H54 (cell line): ENCODE measurements around the gene LRPAP1.
"Not testable (repeated sequence)": the region's sequence is repeated elsewhere in the genome, so short reads cannot be mapped to it uniquely, and the experiment has no call there.

Source experiments
- DNase-seq: peaks from one replicate; pipeline ENCODE4 v3.0.0; 2011; ENCODE audit warnings: low spot score, mixed read lengths; ENCODE audit not compliant: insufficient read length
- FAIRE-seq: peaks from 3 replicates; lab custom pipeline; 2011; peaks lifted over from hg19 to GRCh38; lab: Jason Lieb, UNC
- POLR2A ChIP-seq: IDR thresholded peaks from 2 replicates; pipeline ENCODE4 v1.6.1; 2011; ENCODE audit warnings: low read depth, mild to moderate bottlenecking, low read length

Gene LRPAP1

DNA sequence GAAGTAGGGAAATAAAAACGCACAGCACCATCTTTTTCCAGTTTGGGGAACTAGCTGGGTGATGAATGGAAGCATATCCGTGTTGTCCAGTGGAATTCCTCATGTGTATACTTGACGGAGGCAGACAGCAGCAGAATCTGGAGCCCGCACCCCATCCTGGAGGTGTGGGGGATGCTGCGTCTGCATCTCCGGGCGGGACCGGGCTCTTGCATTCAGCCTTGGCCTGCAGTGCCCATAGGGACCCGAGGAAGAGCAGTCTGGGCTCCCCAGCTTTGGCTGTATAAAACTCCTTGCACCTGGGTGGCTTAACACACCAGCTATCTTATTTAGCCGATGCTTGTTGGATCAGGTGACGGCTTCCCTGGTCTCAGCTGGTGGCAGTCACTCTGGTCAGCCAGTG is 39.7 kb upstream of the LRPAP1 start:
- TF ChIP-seq POLR2A, result no peak
- no peak for FAIRE-seq

DNA sequence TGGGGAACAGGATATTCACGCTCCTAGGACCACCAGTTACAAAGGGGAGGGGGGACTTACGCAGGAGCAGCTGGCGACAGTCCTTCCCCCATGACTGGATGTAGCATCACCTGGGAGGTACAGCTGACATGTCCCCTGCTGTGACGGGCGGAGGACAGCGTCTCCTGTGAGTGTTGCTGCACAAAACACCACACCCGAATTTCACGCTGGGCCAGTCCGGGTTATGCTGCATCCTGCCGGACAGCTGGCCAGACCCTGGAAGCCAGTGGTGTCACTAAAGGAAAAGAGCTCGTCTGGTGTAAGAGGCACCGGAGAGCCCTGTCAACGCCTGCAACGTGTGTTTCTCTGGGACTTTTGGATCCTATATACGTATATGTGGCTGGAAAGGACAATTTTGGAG is 38.7 kb upstream of the LRPAP1 start:
- FAIRE-seq, DNase-seq: not testable (repeated sequence)

More for the DNA sequence above, 39.7 kb upstream of the LRPAP1 start:
- no peak for DNase-seq

DNA sequence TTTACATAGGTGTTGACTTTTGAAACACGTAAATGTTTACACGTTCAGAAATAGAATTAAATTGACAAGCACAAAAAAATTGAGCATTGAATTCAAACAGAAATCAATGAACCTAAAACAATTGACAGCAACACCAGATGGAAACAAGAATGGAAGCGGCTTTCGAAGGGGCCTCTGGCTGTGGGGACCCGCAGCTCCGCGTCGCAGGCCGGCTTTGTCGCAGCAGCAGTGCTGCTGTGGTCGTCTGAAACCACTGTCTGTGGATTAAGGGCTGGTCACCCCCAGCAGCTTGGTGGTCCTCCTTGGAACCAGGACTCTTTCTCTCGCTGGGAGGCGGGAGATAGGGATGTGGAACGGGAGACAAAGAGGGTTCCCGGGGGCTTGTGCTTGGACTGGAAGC is 37.4 kb upstream of the LRPAP1 start:
- not testable (repeated sequence) for DNase-seq, FAIRE-seq

DNA sequence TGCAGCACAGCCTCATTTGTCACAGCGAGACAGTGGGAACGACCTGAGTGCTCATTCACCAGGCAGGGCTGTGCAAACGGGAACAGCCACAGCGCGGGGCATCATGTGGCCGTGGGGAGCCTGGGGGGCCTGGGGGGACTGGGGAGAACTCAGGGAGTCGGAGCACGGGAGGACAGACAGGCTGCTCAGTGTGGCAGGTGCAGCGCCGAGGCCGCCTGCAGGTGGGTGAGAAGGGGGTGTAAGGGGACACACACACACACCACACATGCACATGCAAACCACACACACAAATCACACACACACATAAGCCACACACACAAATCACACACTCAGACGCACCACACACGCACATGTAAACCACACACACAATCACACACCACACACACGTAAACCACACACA is 34.5 kb upstream of the LRPAP1 start:
- not testable (repeated sequence) for DNase-seq, FAIRE-seq

DNA sequence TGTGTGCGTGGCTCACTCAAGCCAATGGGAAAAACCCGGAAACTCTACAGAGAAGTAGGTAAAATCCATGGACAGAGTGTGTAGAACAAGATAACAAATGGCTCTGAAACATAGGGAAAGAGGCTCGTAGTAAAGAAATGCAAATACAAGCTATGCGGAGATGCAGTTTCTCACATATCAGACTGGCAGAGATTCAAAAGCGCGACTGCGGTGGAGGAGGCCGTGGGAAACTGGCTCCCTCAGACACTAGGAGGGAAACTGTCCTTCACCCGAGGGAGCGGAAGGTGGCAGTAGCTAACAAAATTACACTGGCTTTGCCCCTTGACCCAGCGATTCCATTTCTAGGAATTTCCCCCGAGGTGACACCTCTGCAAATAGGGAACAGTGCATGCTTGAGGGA is 34.1 kb upstream of the LRPAP1 start:
- FAIRE-seq, result not testable (repeated sequence)

DNA sequence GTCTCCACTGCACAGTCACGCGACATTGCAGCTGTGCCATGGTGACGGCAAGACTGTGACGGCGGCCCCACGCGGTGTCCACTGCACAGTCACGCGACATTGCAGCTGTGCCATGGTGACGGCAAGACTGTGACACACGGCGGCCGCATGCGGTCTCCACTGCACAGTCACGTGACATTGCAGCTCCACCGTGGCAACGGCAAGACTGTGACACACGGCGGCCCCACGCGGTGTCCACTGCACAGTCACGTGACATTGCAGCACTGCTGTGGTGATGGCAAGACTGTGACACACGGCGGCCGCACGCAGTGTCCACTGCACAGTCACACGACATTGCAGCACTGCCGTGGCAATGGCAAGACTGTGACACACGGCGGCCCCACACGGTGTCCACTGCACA is 32.7 kb upstream of the LRPAP1 start:
- not testable (repeated sequence) for FAIRE-seq, DNase-seq

More for the DNA sequence above, 34.1 kb upstream of the LRPAP1 start:
- not testable (repeated sequence) for DNase-seq

DNA sequence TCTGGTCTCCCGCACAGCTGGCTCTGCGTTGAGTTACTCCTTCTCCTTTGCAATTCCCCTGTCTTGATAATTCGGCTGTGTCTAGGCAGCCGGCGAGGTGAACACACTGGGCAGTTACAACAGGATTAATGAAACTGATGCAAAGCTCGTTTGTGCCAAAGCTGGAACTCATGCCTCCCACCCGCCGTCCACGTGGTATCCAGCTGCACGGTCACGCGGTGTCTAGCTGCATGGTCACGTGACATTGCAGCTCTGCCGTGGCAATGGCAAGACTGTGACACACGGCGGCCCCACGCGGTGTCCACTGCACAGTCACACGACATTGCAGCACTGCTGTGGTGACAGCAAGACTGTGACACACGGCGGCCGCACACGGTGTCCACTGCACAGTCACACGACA is 31.2 kb upstream of the LRPAP1 start:
- DNase-seq, result no peak
- FAIRE-seq, result no peak

DNA sequence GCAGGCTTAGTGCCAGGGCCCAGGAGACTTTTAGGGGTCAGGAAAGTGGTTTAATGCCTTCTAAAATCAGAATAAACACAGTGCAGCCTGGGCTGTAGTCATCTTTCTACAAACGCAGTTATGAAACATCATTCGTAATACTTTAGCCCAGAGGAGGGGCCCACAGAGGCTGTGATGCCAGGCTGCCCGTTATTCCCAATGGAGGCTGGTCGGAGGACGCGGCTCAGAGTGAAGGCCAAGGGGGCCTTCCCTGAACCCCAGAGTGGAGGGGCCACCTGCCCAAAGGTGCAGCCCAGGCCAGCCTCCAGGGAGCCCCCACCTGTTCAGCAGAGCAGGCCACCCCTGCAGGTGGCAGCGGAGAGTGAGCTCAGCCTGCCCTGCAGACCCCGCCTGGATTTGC is 29.9 kb upstream of the LRPAP1 start:
- FAIRE-seq, DNase-seq: not testable (repeated sequence)

More for the DNA sequence above, 31.2 kb upstream of the LRPAP1 start:
- TF ChIP-seq POLR2A, result no peak

DNA sequence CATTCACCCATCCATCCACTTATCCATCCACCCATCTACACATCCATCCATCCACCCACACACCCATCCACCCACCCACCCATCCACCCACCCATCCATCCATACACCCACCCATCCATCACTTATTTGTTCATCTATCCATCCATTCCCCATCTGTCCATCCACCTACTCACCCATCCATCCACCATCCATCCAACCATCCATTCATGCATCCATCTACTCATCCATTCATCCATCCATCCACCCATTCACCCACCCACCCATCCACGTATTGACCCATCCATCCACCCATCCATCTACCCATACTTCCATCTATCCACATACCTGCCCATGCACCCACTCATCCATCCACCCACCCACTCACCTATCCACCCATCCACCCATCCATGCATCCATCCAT is 28.2 kb upstream of the LRPAP1 start:
- FAIRE-seq, DNase-seq: not testable (repeated sequence)

DNA sequence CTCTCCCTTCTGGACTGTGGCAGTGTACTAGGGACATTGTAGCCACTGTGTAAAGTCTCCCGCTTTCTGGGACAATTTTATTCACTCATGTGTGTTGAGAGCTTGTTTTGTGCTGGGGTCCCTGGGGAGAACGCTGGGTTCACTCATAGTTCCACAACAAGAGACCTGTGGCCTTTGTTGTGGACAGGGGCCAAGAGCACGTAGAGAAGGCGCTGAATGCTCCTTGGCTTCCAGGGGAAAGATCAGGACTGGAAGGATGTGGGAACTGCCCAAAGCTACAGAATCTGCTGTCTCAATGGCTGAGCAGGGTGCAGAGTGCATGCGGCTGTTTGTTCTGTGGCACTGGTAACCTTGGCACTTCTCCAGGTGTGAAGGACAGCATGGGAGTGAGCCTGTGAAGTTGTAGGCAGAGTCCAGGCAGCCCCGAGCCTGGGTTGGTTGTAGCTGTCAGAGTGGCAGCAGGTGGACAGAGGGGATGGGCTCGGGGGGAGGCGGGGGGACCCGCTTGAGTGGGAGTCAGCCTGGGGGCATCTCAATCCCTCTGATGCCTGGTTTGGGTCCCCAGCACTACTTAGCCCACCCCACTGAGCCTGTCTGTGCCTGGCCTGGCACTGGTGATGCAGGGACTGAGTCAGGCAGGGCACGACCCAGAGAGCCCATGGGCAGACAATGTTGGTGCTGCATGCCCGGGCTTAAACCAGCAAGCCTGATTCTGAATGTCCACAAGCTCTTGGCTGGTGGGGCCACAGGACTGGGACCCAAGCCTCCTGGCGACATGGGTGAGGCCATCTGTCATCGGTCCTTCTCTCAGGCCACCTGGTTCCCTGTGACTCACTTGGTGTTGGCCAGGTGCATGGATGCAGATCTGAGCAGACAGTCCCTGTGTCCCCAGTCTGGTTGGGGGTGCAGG is 27.4 kb upstream of the LRPAP1 start:
- FAIRE-seq, DNase-seq: not testable (repeated sequence)

DNA sequence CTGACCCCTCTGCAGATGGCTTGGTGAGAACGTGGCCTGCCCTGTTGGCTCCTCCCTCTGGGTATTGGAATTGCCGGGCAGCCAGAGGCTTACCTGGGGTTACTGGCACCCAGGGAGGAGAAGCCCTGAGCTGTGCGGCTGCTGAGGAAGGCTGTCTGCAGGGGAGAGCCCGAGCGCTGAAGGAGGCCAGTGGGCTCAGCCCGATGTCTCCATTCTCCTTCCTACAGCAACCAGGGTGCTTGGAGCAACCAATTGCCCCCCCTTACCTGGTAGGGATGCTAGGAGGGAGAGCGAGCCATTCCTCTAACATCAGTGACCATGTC is 26.3 kb upstream of the LRPAP1 start:
- not testable (repeated sequence) for DNase-seq, FAIRE-seq

DNA sequence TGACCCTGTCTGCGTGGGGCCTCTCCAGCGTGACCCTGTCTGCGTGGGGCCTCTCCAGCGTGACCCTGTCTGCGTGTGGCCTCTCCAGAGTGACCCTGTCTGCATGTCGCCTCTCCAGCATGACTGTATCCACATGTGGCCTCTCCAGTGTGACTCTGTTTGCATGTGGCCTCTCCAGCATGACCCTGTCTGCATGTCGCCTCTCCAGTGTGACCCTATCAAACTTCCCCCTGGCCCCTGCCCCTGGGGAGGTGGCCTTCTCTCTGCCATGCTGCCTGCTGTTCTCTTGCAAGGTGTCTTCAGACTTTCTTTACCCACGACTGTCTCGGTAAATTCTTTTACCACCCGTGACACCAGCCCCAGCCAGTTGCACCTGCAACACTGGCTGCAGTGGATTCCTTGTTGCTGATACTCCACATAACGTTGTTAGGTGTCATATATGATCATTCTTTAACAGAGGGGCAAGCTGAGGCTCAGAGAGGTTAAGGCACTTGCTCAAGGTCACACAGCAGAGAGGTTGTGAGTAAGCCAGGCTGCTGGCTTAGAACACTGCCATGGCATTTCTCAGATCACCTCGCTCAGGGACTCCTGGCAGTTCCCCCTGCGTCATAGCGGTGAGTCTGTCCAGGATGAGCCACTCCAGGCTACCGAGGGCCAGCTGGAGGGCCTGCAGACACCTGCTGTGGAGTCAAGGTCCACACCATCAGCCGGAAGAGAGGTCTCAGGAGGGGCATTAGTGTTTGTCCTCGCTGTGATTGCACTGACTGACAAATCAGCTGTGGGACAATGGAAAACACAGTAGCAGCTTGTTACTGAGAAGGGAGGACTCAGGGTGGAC is 25.7 kb upstream of the LRPAP1 start:
- DNase-seq, FAIRE-seq: not testable (repeated sequence)

DNA sequence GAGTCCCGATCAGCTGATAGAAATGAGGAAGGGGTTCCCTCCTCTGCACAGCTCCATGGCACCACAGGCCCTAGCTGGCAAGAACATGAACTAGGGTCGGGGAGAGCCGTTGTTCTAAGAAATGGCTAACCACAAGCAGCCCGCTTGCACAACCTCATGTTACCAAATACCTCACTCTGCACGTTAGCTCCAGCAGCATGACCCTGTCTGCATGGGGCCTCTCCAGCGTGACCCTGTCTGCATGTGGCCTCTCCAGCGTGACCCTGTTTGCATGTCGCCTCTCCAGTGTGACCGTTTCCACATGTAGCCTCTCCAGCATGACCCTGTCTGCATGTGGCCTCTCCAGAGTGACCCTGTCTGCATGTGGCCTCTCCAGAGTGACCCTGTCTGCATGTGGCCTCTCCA is 24.9 kb upstream of the LRPAP1 start:
- FAIRE-seq, DNase-seq: not testable (repeated sequence)

DNA sequence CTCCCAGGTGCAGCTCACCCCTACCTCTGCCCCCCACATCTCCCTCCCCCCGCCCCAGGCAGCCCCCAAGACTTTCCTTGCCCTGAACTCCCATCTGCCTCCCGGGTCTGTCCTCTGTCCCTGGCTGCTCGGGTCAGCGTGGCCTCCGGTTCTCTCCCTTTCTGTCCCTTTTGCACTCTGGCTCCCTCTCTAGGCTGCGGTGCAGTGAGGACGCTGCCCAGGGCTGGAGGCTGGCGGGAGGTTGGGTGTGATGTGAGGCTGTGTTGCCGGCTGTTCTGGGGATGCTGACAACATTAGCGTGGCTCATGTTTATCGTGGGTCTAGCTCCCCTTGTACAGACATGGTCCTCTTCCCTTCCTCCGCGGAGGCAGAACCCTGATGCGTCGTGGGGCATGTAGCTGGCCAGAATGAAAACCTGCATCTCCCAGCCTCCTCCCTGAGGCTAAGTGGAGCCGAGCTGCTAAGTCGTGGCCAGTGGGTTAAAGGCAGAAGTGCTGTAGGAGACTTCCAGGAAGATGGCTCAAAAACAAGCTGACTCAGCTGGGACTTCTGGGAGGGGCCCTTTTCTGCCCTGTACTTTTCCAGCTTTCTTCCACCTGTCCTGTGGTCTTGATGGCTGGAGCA is 24.1 kb upstream of the LRPAP1 start:
- FAIRE-seq, result not testable (repeated sequence)

DNA sequence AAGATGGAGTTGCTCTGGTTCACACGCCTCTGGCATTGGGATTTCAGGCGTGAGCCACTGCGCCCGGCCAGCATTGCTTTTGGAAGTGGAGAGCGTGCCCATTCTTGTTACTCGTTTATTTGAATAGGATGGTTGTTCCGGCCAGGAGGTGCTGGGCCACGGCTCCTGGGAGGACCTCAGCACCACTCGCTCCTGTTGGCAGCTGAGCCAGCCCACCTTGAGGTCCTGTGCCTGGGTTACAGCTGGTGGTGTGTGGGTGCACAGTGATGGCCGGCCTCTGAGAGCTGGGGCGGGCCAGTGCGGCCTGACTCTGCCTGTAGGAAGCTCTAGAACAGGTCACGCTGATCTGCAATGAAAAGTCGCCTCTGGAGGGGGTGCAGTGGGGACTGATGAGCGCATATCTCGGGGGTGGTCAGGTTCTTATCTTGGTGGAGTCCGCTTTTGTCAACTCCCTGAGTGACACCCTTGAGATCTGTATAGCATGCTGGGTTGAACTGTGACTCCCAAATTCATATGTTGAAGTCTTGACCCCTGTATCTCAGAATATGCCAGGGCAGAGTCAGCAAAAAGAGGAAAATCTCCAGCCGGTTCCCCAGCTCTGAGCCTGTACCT is 23.3 kb upstream of the LRPAP1 start:
- not testable (repeated sequence) for DNase-seq, FAIRE-seq

More for the DNA sequence above, 24.1 kb upstream of the LRPAP1 start:
- not testable (repeated sequence) for DNase-seq

DNA sequence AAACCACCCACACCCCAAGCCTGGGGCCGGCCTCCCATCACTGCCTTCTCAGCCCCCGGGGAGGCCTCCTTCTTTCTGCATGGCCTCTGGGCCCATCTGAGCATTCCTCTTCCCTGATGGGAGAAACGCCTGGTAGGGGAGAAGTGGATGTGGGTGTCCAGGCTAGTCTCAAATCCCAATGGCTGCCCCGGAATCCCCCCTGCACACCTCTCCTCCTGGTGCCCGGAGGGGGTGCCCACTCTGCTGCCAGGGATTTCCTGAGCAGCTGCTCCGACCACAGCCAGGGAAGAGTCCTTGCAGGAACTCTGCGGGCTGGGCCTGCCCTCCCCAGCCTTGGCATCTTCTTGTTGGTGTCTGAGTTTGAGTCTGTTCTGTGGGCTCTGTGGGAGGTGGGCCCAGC is 19.1 kb upstream of the LRPAP1 start:
- not testable (repeated sequence) for DNase-seq, FAIRE-seq

DNA sequence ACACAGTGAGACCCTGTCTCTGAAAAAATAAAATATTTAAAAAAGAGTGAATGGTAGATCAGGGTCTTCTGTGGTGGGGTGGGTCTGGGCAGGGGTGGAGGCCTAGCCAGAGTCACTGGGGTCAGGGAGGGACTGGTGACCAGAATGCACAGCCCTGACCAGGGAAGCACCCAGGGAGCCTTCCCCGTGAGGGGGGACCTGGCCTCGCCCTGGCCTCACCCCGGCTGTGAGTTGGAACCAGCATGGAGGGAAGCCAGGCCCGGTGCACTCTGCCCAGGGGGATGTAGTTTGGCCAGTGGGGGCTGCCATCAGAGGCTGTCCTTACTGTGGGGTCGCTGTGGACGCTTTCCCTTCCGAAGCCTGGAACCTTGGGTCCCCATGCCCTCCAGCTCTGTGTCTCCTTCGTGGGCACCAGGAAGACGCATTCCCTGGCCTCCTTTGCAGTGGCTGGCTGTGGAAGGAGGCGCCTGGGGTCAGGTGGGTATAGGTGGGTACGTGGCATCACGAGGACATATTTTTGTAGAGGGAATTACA is 18.6 kb upstream of the LRPAP1 start:
- not testable (repeated sequence) for FAIRE-seq, DNase-seq

DNA sequence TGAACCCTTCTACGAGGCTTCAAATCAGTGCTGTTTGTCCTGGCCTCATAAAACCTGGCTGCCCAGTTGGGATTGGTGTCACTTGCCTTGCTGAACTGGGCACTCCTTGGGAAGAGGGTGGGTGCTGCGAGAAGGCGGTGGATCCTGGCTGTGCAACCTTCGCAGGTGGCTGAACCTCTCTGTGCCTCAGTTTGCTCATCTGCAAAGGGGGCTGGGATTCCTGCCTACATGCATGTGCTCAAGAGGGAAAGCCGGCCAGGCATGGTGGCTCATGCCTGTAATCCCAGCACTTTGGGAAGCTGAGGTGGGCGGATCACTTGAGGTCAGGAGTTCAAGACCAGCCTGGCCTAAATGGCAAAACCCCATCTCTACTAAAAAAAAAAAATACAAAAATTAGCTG is 17.8 kb upstream of the LRPAP1 start:
- not testable (repeated sequence) for DNase-seq, FAIRE-seq

DNA sequence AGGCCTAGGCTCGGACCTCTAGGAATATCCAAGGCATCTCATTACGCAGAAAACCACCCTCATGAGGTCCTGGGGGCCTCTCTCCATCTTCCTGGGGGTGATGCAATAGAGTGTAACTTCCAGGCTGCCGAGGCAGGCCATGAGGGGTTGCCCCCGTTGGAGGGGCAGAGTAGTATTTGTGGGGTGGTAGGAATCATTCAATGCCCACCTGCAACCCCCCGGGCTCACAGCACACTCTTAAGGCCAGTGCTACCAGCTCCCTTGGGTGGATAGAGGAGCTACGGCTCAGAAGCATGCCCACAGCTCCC is 17.4 kb upstream of the LRPAP1 start:
- not testable (repeated sequence) for FAIRE-seq, DNase-seq
